KOPT-K1 (cell line): ENCODE measurements around the gene ISLR.

Source experiments
- H3K27ac ChIP-seq: fragments of 200-600 bp; sonication (generic); 2 replicates; pipeline ENCODE4 v1.5.1; 2016; ENCODE audit warnings: antibody characterized with exemption, mild to moderate bottlenecking, low read depth, low read length; ENCODE audit not compliant: poor library complexity, severe bottlenecking
- H3K36me3 ChIP-seq: fragments of 200-600 bp; sonication (generic); 2 replicates; pipeline ENCODE4 v1.5.1; 2017; ENCODE audit warnings: antibody characterized with exemption, mild to moderate bottlenecking, low read length, moderate library complexity; ENCODE audit not compliant: insufficient read depth
- H3K9me3 ChIP-seq: fragments of 200-600 bp; sonication (generic); 2 replicates; pipeline ENCODE4 v1.5.1; 2017; ENCODE audit warnings: antibody characterized with exemption, low read length, mild to moderate bottlenecking; ENCODE audit not compliant: insufficient read depth, poor library complexity, severe bottlenecking

Gene ISLR

GRCh38 chr15:74220475-74221248 lies 47.2 kb downstream of the ISLR start:
- H3K27ac ChIP-seq, result no peak overlapping the region
- H3K36me3 ChIP-seq, result no peaks in the 10 kb centered on the region

GRCh38 chr15:74221399-74222239 lies 48.1 kb downstream of the ISLR start:
- no peaks in the 10 kb centered on the region for H3K36me3 ChIP-seq
- H3K27ac ChIP-seq, result no peak overlapping the region
- no peaks in the 10 kb centered on the region for H3K9me3 ChIP-seq

More at GRCh38 chr15:74220475-74221248, 47.2 kb downstream of the ISLR start:
- H3K9me3 ChIP-seq, result no peaks in the 10 kb centered on the region

- no peaks in the 10 kb centered on the region for H3K36me3 ChIP-seq
- H3K27ac ChIP-seq, result peak overlapping the region; percentile 57
- H3K9me3 ChIP-seq, result no peaks in the 10 kb centered on the region
Observed at GRCh38 chr15:74222240-74223119, 49.0 kb downstream of the ISLR start.

- H3K27ac ChIP-seq, result no peak overlapping the region
- no peaks in the 10 kb centered on the region for H3K36me3 ChIP-seq
- no peaks in the 10 kb centered on the region for H3K9me3 ChIP-seq
Observed at GRCh38 chr15:74225928-74226327, 52.4 kb downstream of the ISLR start.
